HFF-Myc (cell line): Measurements from ENCODE around the gene CHN2.

ENCODE experiments used
- DNase-seq: peaks from one replicate; pipeline ENCODE4 v3.0.0-alpha.2; 2011; ENCODE audit warnings: low read depth; ENCODE audit errors: extremely low read depth
- H3K4me3 ChIP-seq: replicated peaks from 2 replicates; pipeline ENCODE4 v1.5.1; 2011; ENCODE audit warnings: low read depth, mild to moderate bottlenecking, control low read depth, low read length
- TF ChIP-seq, protein P1 (sequence below): IDR thresholded peaks from 2 replicates; pipeline ENCODE4 v1.5.1; 2012; ENCODE audit warnings: mild to moderate bottlenecking, low read depth, low read length, control low read depth; ENCODE audit errors: missing control alignments

CHN2 gene

DNA sequence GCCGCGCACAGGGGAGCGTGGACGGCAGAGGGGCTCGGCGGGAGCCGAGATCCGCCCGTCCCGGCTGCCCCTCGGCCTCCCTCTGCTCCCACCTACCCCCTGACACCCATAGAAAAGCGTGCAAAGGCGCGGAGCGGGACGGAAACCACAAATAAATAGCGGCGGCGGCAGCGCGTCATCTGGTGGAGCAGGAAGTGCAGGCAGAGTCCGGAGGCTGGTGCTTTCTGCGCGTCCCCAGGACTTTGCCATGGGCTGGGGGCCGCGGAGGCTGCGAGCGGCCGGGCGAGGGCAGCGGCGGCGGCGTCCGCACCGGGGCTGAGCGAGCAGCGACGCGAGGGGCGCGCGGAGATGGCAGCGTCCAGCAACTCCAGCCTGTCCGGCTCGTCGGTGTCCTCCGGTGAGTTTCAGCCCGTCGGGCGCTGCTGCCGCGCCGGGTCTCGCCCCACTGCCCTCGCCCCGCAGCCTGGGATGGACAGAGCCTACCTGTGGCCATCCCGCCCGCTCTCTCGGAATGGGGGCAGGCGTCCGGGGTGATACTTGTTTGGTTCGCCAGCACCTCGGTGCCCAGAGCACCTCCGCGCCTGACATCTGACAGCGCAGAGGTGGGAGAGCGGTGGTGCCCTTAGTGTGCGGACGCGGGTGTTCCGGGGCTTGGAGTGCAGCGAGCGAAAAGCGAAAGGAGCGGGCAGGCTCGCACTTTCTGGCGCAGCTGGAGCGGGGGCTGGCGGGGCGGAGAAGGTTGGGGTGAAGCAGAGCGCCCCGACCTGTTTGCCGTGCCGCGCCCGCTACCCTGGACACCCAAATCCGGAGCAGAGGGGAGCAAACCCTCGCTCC, at the start of gene CHN2:
Gene CHN2 (plus strand): TSS at position 182 of the 834 bp plus-strand sequence.
- peak within 1 kb of the TSS; percentile 20 for H3K4me3 ChIP-seq
- TF ChIP-seq, protein P1, sequence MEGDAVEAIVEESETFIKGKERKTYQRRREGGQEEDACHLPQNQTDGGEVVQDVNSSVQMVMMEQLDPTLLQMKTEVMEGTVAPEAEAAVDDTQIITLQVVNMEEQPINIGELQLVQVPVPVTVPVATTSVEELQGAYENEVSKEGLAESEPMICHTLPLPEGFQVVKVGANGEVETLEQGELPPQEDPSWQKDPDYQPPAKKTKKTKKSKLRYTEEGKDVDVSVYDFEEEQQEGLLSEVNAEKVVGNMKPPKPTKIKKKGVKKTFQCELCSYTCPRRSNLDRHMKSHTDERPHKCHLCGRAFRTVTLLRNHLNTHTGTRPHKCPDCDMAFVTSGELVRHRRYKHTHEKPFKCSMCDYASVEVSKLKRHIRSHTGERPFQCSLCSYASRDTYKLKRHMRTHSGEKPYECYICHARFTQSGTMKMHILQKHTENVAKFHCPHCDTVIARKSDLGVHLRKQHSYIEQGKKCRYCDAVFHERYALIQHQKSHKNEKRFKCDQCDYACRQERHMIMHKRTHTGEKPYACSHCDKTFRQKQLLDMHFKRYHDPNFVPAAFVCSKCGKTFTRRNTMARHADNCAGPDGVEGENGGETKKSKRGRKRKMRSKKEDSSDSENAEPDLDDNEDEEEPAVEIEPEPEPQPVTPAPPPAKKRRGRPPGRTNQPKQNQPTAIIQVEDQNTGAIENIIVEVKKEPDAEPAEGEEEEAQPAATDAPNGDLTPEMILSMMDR: no peak
- no peak for DNase-seq

DNA sequence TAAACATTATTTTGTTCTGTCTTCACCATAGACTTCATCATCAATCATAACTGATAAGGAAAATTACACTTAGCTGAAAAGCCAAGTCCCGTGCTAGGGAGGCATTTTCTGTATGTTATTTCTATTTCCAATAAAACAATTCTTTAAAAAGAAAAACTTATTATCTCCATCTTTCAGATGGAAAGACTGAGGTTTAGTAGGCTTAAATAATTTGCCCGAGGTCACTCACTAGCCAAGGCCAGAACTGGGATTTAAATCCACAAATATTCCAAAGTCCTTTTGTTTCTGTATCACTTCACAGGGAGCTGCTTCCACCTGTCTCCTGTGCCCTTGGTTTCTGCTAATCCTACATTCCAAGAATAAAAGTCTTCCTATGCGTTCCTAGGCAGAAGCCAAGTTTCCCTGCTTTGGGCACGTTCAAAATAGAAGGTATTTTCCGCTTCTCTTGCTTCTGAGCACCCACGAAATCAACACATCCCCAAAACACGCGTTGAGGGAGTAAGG, 49.0 kb upstream of the CHN2 start:
- H3K4me3 ChIP-seq: no peak overlapping the region
- DNase-seq: no peak
- TF ChIP-seq, protein P1: no peak

DNA sequence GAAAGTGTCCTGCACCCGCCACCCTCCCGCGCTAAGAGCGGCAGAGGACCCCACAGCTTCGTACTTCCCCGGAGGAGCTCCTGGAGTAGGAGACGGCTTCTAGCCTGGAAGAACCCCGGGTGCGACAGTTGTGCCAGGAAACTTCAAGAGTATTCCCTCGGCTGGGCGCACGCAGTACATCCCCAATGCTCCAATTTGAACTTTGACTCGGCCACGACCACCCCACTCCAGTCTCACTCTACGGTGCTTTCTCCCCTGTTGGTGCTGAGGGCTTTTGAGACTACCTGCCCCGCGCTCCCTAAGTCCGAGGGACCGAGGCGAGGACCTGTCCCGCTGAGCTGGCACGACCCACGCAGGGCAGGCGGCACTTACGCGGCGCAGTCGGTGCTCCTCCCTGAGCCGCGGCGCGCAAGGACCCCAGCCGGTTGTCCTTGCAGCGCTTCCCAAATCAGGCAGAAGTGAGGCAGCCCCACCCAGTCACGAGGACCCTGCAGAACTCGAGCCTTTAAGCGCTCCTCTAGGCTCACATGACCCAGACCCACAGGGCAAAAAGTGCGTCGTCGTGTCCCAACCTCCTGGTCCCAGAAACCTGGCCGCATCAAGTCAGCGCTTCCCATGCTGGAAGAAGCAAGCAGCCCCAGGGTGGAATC, 48.4 kb upstream of the CHN2 start, which contains the start of gene CPVL:
Gene CPVL (minus strand): TSS at position 481 of the 650 bp plus-strand sequence. CDS start 25,476 bp downstream, outside the sequence.
- TF ChIP-seq, protein P1: no peak
- no peak within 1 kb of the TSS for H3K4me3 ChIP-seq
- DNase-seq: no peak

DNA sequence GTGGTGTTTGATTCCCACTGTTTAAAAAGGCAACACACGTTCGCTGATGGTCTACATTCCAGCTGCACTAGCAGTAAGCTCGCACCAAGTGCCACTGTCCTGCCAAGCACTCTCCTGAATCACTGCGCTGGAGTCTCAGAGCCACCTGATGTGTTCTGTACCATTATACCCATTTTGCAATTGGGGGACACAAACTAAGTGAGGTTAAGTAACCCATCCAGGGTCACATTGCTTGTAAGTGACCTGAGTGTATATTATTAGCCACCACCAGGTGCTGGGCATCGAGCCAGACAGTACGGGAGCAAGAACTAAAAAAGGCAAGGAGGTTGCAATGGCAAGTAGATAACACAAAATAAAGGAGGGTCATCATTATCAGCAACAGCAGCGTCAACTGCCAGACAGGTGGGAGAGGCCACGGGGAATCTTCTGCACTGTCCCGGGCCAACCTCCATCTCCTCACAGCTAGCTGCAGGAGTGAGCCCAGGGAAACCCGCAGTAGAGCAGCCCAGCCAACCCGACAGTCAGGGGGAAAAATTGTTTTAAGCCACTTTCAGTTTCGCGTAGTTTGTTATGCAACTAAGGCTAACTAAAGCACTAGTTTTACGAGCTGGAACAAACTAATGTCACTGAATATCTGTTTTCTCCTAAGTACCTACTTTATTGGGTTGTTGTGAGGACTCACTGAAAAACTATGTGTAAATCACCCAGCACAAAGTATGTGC, 47.5 kb upstream of the CHN2 start:
- DNase-seq: no peak
- TF ChIP-seq, protein P1: no peak
- no peak overlapping the region for H3K4me3 ChIP-seq

DNA sequence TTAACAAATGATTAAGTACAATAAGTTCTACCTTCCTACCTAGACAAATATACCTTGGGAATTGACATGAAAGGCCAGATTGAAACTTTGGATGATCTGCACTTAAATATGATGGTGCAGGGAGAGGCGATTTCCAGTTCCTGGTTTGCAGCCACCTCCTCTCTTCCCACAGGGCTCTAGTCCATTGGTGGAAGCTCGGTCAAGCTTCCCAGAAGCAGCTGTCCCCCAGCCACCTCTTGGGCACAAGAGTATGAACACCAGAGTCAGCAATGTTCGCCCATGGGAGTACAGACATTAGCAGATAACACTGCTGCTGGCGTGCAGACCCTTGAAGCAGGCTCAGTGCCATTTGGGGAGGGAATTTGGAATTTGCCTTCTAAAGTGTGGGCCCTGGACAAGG, 46.8 kb upstream of the CHN2 start:
- no peak overlapping the region for H3K4me3 ChIP-seq
- no peak for DNase-seq
- TF ChIP-seq, protein P1: no peak

DNA sequence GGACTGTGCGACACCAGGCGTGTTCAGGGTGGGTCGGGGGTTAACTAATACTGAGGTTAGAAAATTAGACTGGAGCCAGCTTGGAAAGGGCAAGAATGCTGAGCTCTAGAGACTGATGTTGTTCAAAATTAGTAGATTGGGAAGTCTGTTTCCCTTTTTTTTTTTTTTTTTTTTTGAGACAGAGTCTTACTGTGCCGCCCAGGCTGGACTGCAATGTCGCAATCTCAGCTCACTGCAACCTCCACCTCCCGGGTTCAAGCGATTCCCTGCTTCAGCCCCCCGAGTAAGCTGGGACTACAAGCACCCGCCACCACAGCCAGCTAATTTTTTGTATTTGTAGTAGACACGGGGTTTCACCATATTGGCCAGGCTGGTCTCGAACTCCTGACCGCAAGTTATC, 45.5 kb upstream of the CHN2 start:
- H3K4me3 ChIP-seq: no peak overlapping the region
- TF ChIP-seq, protein P1: no peak
- no peak for DNase-seq
